Hypothalamus (tissue), 51 donors: ENCODE measurements around the gene OR4F17.
"Not testable (repeated sequence)": the region's sequence is repeated elsewhere in the genome, so short reads cannot be mapped to it uniquely, and the experiment has no call there.

Source experiments
- DNase-seq, 51 donors: peaks; one replicate each; lab custom pipeline; 2025; lab: John Stamatoyannopoulos, UW

Gene OR4F17

GRCh38 chr19:106804-107203, at the start of gene OR4F17:
Gene OR4F17, plus strand, starts transcription at chr19:107104. Its CDS starts 3,575 bp downstream, at chr19:110679.
- not testable (repeated sequence) for DNase-seq

GRCh38 chr19:70793-71192, 36.1 kb upstream of the OR4F17 start:
- not testable (repeated sequence) for DNase-seq

GRCh38 chr19:82864-83263, 24.0 kb upstream of the OR4F17 start:
- not testable (repeated sequence) for DNase-seq

- DNase-seq = not testable (repeated sequence)
These were observed 23.3 kb upstream of the OR4F17 start for GRCh38 chr19:83626-84025.

- DNase-seq = not testable (repeated sequence)
These were observed 16.2 kb upstream of the OR4F17 start for GRCh38 chr19:90678-91077.

GRCh38 chr19:94794-95193, 12.1 kb upstream of the OR4F17 start:
- not testable (repeated sequence) for DNase-seq

GRCh38 chr19:97647-98046, 9.3 kb upstream of the OR4F17 start:
- not testable (repeated sequence) for DNase-seq

- DNase-seq = not testable (repeated sequence)
These were observed 13.7 kb downstream of the OR4F17 start for GRCh38 chr19:120443-121140.
